H9 (cell line): Measurements from ENCODE around the gene FRAS1. TPM values are rescaled to one million over a fixed set of nuclear protein-coding genes. Genes with fewer than 3 reads are reported as not detected.

Source experiments
- DNase-seq: peaks from one replicate; pipeline ENCODE4 v3.0.0-alpha.2; 2017
- H2AFZ ChIP-seq: one replicate; pipeline ENCODE4 v1.6.1; 2013; ENCODE audit warnings: mild to moderate bottlenecking, low read length, control low read depth, moderate library complexity
- H2AK5ac ChIP-seq: 2 replicates; pipeline ENCODE4 v1.6.1; 2013; ENCODE audit warnings: low read length, control low read depth, mixed read lengths; ENCODE audit not compliant: insufficient read length
- H2BK120ac ChIP-seq: one replicate; pipeline ENCODE4 v1.6.1; 2013; ENCODE audit warnings: low read depth, mild to moderate bottlenecking, low read length, control low read depth, inconsistent platforms; ENCODE audit not compliant: poor library complexity, severe bottlenecking
- H2BK12ac ChIP-seq: 2 replicates; pipeline ENCODE4 v1.6.1; 2013; ENCODE audit warnings: low read length, control low read depth, mixed read lengths, low read depth; ENCODE audit not compliant: insufficient read length
- H2BK15ac ChIP-seq: 2 replicates; pipeline ENCODE4 v1.6.1; 2013; ENCODE audit warnings: low read depth, low read length, control low read depth
- H2BK20ac ChIP-seq: one replicate; pipeline ENCODE4 v1.6.1; 2013; ENCODE audit warnings: low read depth, mild to moderate bottlenecking, low read length, control low read depth, inconsistent platforms; ENCODE audit not compliant: poor library complexity, severe bottlenecking
- H2BK5ac ChIP-seq: 2 replicates; pipeline ENCODE4 v1.6.1; 2013; ENCODE audit warnings: low read length, control low read depth, mixed read lengths; ENCODE audit not compliant: insufficient read length
- H3K14ac ChIP-seq: 2 replicates; pipeline ENCODE4 v1.6.1; 2013; ENCODE audit warnings: low read length, control low read depth; ENCODE audit not compliant: insufficient read depth
- H3K18ac ChIP-seq: 2 replicates; pipeline ENCODE4 v1.6.1; 2013; ENCODE audit warnings: low read depth, mild to moderate bottlenecking, mixed read lengths, low read length, control low read depth; ENCODE audit not compliant: insufficient read length
- H3K23ac ChIP-seq: 2 replicates; pipeline ENCODE4 v1.6.1; 2013; ENCODE audit warnings: low read length, control low read depth, mixed read lengths, low read depth; ENCODE audit not compliant: insufficient read length
- H3K23me2 ChIP-seq: 2 replicates; pipeline ENCODE4 v1.6.1; 2013; ENCODE audit warnings: low read depth, mild to moderate bottlenecking, mixed read lengths, low read length, control low read depth; ENCODE audit not compliant: insufficient read length, poor library complexity, severe bottlenecking
- H3K27ac ChIP-seq: 2 replicates; pipeline ENCODE4 v1.5.1; 2013; ENCODE audit warnings: low read length, control low read depth, mixed read lengths, low read depth; ENCODE audit not compliant: insufficient read length
- H3K27me3 ChIP-seq: 2 replicates; pipeline ENCODE4 v1.6.1; 2013; ENCODE audit warnings: low read length, control low read depth, inconsistent platforms; ENCODE audit not compliant: insufficient read depth
- H3K4ac ChIP-seq: 2 replicates; pipeline ENCODE4 v1.6.1; 2013; ENCODE audit warnings: low read depth, mild to moderate bottlenecking, control low read depth, inconsistent platforms, low read length, moderate library complexity
- H3K4me1 ChIP-seq: 2 replicates; pipeline ENCODE4 v1.6.1; 2013; ENCODE audit warnings: low read length, control low read depth, inconsistent platforms; ENCODE audit not compliant: insufficient read depth
- H3K4me2 ChIP-seq: 2 replicates; pipeline ENCODE4 v1.6.1; 2013; ENCODE audit warnings: low read length, control low read depth, mixed read lengths; ENCODE audit not compliant: insufficient read length, insufficient read depth
- H3K56ac ChIP-seq: 2 replicates; pipeline ENCODE4 v1.6.1; 2013; ENCODE audit warnings: low read depth, mild to moderate bottlenecking, mixed read lengths, low read length, control low read depth; ENCODE audit not compliant: insufficient read length
- H3K79me1 ChIP-seq: 2 replicates; pipeline ENCODE4 v1.6.1; 2013; ENCODE audit warnings: low read depth, mild to moderate bottlenecking, moderate library complexity, low read length, control low read depth, inconsistent platforms; ENCODE audit not compliant: insufficient read depth, poor library complexity, severe bottlenecking
- H3K79me2 ChIP-seq: 2 replicates; pipeline ENCODE4 v1.6.1; 2013; ENCODE audit warnings: low read length, control low read depth, inconsistent platforms; ENCODE audit not compliant: insufficient read depth
- H3K9ac ChIP-seq: 2 replicates; pipeline ENCODE4 v1.6.1; 2013; ENCODE audit warnings: low read length, control low read depth, mixed read lengths; ENCODE audit not compliant: insufficient read length; ENCODE audit errors: extremely low read depth
- H3K9me3 ChIP-seq: one replicate; pipeline ENCODE4 v1.6.1; 2013; ENCODE audit warnings: low read depth, low read length, inconsistent platforms; ENCODE audit not compliant: control insufficient read depth
- H3T11ph ChIP-seq: one replicate; pipeline ENCODE4 v1.6.1; 2013; ENCODE audit warnings: mild to moderate bottlenecking, low read length, control low read depth, inconsistent platforms
- H4K20me1 ChIP-seq: one replicate; pipeline ENCODE4 v1.6.1; 2013; ENCODE audit not compliant: control insufficient read depth, insufficient read length, insufficient read depth
- H4K5ac ChIP-seq: 2 replicates; pipeline ENCODE4 v1.6.1; 2013; ENCODE audit warnings: low read depth, mild to moderate bottlenecking, mixed read lengths, low read length, control low read depth; ENCODE audit not compliant: insufficient read length
- H4K8ac ChIP-seq: replicated peaks from 2 replicates; pipeline ENCODE4 v1.6.1; 2013; ENCODE audit warnings: low read length, control low read depth, mixed read lengths, low read depth; ENCODE audit not compliant: insufficient read length
- H4K91ac ChIP-seq: 2 replicates; pipeline ENCODE4 v1.6.1; 2013; ENCODE audit warnings: low read depth, mild to moderate bottlenecking, moderate library complexity, mixed read lengths, low read length, control low read depth; ENCODE audit not compliant: insufficient read length
- H3K27ac Mint-ChIP-seq, 3 experiments: 2 replicates in 2 of 3; 3 replicates in 1 of 3; pipeline ENCODE4 v1.8.0; 2020 to 2021; ENCODE audit warnings: mixed read lengths in 3 of 3, mild to moderate bottlenecking in 1 of 3, moderate library complexity in 1 of 3
- H3K27me3 Mint-ChIP-seq: 2 replicates; pipeline ENCODE4 v1.8.0; 2021; ENCODE audit warnings: low read depth, mild to moderate bottlenecking, moderate library complexity, mixed read lengths
- H3K36me3 Mint-ChIP-seq, 3 experiments: 2 replicates in 2 of 3; 3 replicates in 1 of 3; pipeline ENCODE4 v1.8.0; 2020 to 2021; ENCODE audit warnings: low read depth in 3 of 3, mixed read lengths in 3 of 3; ENCODE audit not compliant: insufficient read depth in 1 of 3
- H3K4me1 Mint-ChIP-seq, 2 experiments: 2 replicates each; pipeline ENCODE4 v1.8.0; 2020; ENCODE audit warnings: mixed read lengths in 2 of 2
- H3K4me3 Mint-ChIP-seq, 2 experiments: 2 replicates in 1 of 2; 3 replicates in 1 of 2; pipeline ENCODE4 v1.8.0; 2020 to 2021; ENCODE audit warnings: mild to moderate bottlenecking in 2 of 2, mixed read lengths in 2 of 2, moderate library complexity in 1 of 2
- H3K9me3 Mint-ChIP-seq, 2 experiments: 2 replicates in 1 of 2; 3 replicates in 1 of 2; pipeline ENCODE4 v1.8.0; 2020; ENCODE audit warnings: mild to moderate bottlenecking in 2 of 2, mixed read lengths in 2 of 2, moderate library complexity in 1 of 2
- total RNA-seq: library from RNA; stranded (reverse); gene quantifications from 2 replicates; pipeline ENCODE4 v1.2.1, GENCODE V29; 2021
- TF ChIP-seq, protein P1 (sequence below): fragments of 200-600 bp; sonication (generic); conservative IDR thresholded peaks from 3 replicates; pipeline ENCODE4 v1.8.0; 2021; ENCODE audit warnings: antibody characterized with exemption, mild to moderate bottlenecking

The FRAS1 gene
- total RNA-seq, 1 experiment from 2014 or later = 58.5 TPM

DNA sequence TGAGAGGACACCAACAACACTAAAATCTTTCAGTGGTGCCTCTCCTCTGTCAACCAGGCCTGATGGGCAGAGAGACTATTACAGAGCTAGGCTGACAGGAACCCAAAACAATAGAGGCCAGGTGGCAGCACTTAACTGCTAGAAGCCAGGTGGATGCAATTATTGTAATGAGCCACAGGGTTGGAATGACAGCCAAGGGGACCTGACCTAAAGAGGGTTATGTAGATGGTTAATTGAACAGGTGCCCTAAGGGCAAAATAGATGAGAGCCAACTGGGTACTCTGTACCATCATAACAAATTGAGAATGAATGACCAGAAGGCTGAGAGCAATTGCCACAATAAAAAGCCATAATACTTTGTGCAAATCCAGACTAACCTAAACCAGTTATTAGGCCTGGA lies 24.7 kb upstream of the FRAS1 start:
- H2AK5ac ChIP-seq = no peak overlapping the region
- H3K9me3 Mint-ChIP-seq = peaks cover 0 to 2% of the 10 kb centered on the region in 2 experiments; a peak in 2 of 5 replicates
- no peak overlapping the region for H3K23ac ChIP-seq
- no peak overlapping the region for H3K14ac ChIP-seq
- no peak overlapping the region for H2BK15ac ChIP-seq
- H3K27ac Mint-ChIP-seq = 0 out of 7 replicates have a peak overlapping the region, but pooled peaks of 1 of the 3 experiments have one; percentile 14
- H2BK12ac ChIP-seq = no peak overlapping the region
- H3K4ac ChIP-seq = no peak overlapping the region
- H4K8ac ChIP-seq = no peak overlapping the region
- no peaks in the 10 kb centered on the region for H3K79me2 ChIP-seq
- H2BK5ac ChIP-seq = no peak overlapping the region
- no peaks in the 10 kb centered on the region for H3K27me3 ChIP-seq
- H3K36me3 Mint-ChIP-seq = peaks cover 0 to 3% (median 0%) of the 10 kb centered on the region in 3 experiments; a peak in 1 of 7 replicates
- no peak overlapping the region for H2BK20ac ChIP-seq
- H3K79me1 ChIP-seq = no peaks in the 10 kb centered on the region
- peak; percentile 53 for DNase-seq
- no peak overlapping the region for H3K4me3 Mint-ChIP-seq
- no peak overlapping the region for H3K18ac ChIP-seq
- no peak overlapping the region for H2BK120ac ChIP-seq
- no peaks in the 10 kb centered on the region for H4K20me1 ChIP-seq
- H3K27me3 Mint-ChIP-seq = no peaks in the 10 kb centered on the region
- H3K9me3 ChIP-seq = no peaks in the 10 kb centered on the region
- peaks cover 3 to 18% of the 10 kb centered on the region in 2 experiments; a peak in 2 of 4 replicates for H3K4me1 Mint-ChIP-seq
- H2AFZ ChIP-seq = no peak overlapping the region
- no peak overlapping the region for H3K9ac ChIP-seq
- H3K27ac ChIP-seq = no peak overlapping the region
- no peaks in the 10 kb centered on the region for H3K23me2 ChIP-seq
- H3K4me2 ChIP-seq = no peak overlapping the region
- H3T11ph ChIP-seq = no peak overlapping the region
- H4K5ac ChIP-seq = no peak overlapping the region
- H4K91ac ChIP-seq = no peak overlapping the region
- no peak overlapping the region for H3K56ac ChIP-seq
- 0 out of 2 replicates have a peak, but pooled peaks cover 2% of the 10 kb centered on the region for H3K4me1 ChIP-seq
- TF ChIP-seq, protein P1, sequence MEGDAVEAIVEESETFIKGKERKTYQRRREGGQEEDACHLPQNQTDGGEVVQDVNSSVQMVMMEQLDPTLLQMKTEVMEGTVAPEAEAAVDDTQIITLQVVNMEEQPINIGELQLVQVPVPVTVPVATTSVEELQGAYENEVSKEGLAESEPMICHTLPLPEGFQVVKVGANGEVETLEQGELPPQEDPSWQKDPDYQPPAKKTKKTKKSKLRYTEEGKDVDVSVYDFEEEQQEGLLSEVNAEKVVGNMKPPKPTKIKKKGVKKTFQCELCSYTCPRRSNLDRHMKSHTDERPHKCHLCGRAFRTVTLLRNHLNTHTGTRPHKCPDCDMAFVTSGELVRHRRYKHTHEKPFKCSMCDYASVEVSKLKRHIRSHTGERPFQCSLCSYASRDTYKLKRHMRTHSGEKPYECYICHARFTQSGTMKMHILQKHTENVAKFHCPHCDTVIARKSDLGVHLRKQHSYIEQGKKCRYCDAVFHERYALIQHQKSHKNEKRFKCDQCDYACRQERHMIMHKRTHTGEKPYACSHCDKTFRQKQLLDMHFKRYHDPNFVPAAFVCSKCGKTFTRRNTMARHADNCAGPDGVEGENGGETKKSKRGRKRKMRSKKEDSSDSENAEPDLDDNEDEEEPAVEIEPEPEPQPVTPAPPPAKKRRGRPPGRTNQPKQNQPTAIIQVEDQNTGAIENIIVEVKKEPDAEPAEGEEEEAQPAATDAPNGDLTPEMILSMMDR = peak; percentile 20; the same call in 1 of the 3 replicates
